Measurements from ENCODE around the gene ADGRV1.

The ADGRV1 gene

DNA sequence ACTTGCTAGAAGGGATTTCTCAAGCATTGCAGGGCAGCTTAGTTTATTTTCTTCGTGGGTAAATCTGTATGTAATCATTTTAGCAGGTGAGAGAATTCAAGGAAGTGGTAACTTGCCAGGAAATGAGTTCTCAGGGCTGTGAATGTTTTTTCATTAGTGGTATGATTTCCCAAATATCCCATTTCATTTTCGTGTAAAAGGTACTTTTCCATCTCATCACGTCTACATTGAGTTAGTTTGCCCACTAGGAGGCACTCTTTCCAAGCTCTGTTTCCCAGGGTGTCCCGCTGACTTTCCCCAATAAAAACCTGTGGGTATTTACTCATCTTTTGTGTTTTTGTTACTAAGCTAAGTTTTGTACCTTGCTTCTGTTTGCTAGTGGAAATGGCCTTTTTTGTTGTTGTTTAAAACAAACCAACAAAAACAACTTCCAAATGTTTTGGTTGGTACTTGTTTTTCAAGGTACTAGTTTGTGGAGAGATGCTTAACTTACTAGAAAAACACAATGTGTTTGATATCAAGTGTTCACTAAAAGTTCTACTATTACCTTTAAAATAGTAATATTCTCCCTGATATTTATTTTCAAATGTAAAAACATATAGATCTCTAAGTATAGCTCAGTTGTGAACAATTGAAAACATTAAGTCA lies 373.6 kb downstream of the ADGRV1 start:
- H3K4me3 ChIP-seq (ENCODE audit: low read length, poor library complexity, severe bottlenecking): no peak overlapping the region
- H3K9me2 ChIP-seq (replicated peaks; ENCODE audit: low read depth, low read length): no peaks in the 10 kb centered on the region
- H3K9me3 ChIP-seq (ENCODE audit: insufficient read depth, low read depth, low read length): no peaks in the 10 kb centered on the region
- H3F3A ChIP-seq (ENCODE audit: low read depth): no peaks in the 10 kb centered on the region
- no peaks in the 10 kb centered on the region for H4K20me1 ChIP-seq (ENCODE audit: insufficient read depth, low read length, poor library complexity, severe bottlenecking)
- H3K79me2 ChIP-seq (ENCODE audit: insufficient read depth, low read length): no peaks in the 10 kb centered on the region
- no peak overlapping the region for H3K9ac ChIP-seq (ENCODE audit: low read depth, low read length, poor library complexity, severe bottlenecking)
- TF ChIP-seq CTCF (conservative IDR thresholded peaks at IDR 0.05; ENCODE audit: low read length) (peak; percentile 66), EZH2phosphoT487 (IDR thresholded peaks at IDR 0.05; ENCODE audit: borderline replicate concordance) (no peak)
- no peak overlapping the region for H2AFZ ChIP-seq (ENCODE audit: low read length)
- H3K4me1 ChIP-seq (ENCODE audit: insufficient read depth, low read length, poor library complexity, severe bottlenecking): no peaks in the 10 kb centered on the region
- no peak overlapping the region for H3K4me2 ChIP-seq (ENCODE audit: low read depth, low read length, poor library complexity, severe bottlenecking)
- no peaks in the 10 kb centered on the region for H3K36me3 ChIP-seq (ENCODE audit: insufficient read depth, low read length)
- H3K27me3 ChIP-seq (ENCODE audit: insufficient read depth, low read length, poor library complexity, severe bottlenecking): no peaks in the 10 kb centered on the region

DNA sequence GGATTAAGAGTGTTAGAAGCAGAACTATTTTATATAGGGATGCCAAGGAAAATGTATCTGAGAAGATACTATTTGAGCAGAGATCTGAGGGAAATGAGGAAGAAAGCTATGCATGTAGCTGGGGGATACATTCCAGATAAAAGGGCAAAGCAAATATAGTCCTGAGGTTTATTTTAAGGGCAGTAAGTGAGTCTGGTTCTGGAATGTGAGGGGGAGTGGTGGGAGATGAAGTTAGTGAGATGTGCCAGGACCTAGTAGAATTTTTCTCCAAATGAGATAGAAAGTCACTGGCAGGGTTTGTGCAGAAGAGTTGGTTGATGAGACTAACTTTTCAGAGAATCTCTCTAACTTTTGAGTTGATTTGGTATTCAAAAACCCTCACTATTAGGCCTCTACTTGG lies 374.7 kb downstream of the ADGRV1 start:
- H3F3A ChIP-seq (ENCODE audit: low read depth): no peaks in the 10 kb centered on the region
- H3K4me3 ChIP-seq (ENCODE audit: low read length, poor library complexity, severe bottlenecking): no peak overlapping the region
- H3K9me2 ChIP-seq (replicated peaks; ENCODE audit: low read depth, low read length): no peaks in the 10 kb centered on the region
- TF ChIP-seq CTCF (conservative IDR thresholded peaks at IDR 0.05; ENCODE audit: low read length): no peak
- no peak overlapping the region for H2AFZ ChIP-seq (ENCODE audit: low read length)
- H3K4me1 ChIP-seq (ENCODE audit: insufficient read depth, low read length, poor library complexity, severe bottlenecking): no peaks in the 10 kb centered on the region
- H3K79me2 ChIP-seq (ENCODE audit: insufficient read depth, low read length): no peaks in the 10 kb centered on the region
- no peaks in the 10 kb centered on the region for H4K20me1 ChIP-seq (ENCODE audit: insufficient read depth, low read length, poor library complexity, severe bottlenecking)
- no peaks in the 10 kb centered on the region for H3K27me3 ChIP-seq (ENCODE audit: insufficient read depth, low read length, poor library complexity, severe bottlenecking)
- H3K4me2 ChIP-seq (ENCODE audit: low read depth, low read length, poor library complexity, severe bottlenecking): no peak overlapping the region
- no peaks in the 10 kb centered on the region for H3K9me3 ChIP-seq (ENCODE audit: insufficient read depth, low read depth, low read length)
- H3K9ac ChIP-seq (ENCODE audit: low read depth, low read length, poor library complexity, severe bottlenecking): no peak overlapping the region
- H3K36me3 ChIP-seq (ENCODE audit: insufficient read depth, low read length): no peaks in the 10 kb centered on the region

DNA sequence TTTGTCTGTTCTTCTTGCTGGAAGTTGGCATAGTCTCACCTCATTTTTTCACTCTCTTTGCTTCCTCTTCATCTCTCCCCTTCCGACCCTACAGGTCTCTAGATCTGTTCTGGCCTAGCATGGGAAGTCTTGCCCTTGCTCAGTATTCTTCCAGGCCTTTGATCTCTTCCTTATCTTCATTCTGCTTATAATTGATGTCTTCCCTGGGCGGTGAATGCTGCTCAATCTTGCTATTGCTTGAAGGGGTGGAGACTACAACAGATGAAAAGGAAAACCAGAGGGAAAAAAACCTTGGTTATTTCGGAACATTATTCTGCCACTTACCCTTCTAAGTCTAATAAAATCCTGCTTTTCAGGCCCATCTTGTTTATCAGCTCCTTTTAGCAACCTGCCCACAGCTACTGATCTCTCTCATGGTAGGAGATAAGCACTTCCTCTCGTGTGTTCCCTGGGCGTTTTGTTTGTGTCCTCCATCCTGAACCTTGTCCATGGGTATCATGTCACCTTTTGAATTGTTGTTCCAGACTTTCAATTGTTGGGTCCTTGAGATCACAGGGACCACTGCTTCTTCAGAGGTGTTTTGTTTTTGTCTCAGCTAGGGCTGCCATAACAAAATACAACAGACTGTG lies 375.6 kb downstream of the ADGRV1 start:
- Histone ChIP-seq H3K4me3 (ENCODE audit: low read length, poor library complexity, severe bottlenecking) (no peak overlapping the region), H3K9ac (ENCODE audit: low read depth, low read length, poor library complexity, severe bottlenecking) (no peak overlapping the region), H3K36me3 (ENCODE audit: insufficient read depth, low read length) (no peaks in the 10 kb centered on the region), H3F3A (ENCODE audit: low read depth) (no peaks in the 10 kb centered on the region), H3K9me3 (ENCODE audit: insufficient read depth, low read depth, low read length) (no peaks in the 10 kb centered on the region), H3K4me1 (ENCODE audit: insufficient read depth, low read length, poor library complexity, severe bottlenecking) (no peaks in the 10 kb centered on the region), H3K79me2 (ENCODE audit: insufficient read depth, low read length) (no peaks in the 10 kb centered on the region), H4K20me1 (ENCODE audit: insufficient read depth, low read length, poor library complexity, severe bottlenecking) (no peaks in the 10 kb centered on the region), H2AFZ (ENCODE audit: low read length) (no peak overlapping the region), H3K27me3 (ENCODE audit: insufficient read depth, low read length, poor library complexity, severe bottlenecking) (no peaks in the 10 kb centered on the region), H3K9me2 (replicated peaks; ENCODE audit: low read depth, low read length) (no peaks in the 10 kb centered on the region), H3K4me2 (ENCODE audit: low read depth, low read length, poor library complexity, severe bottlenecking) (no peak overlapping the region)
- TF ChIP-seq CTCF (conservative IDR thresholded peaks at IDR 0.05; ENCODE audit: low read length) (no peak), EZH2phosphoT487 (IDR thresholded peaks at IDR 0.05; ENCODE audit: borderline replicate concordance) (no peak)

Data from Loucy (cell line).